SK-N-SH treated with all-trans-retinoic acid at 6 μM for 48 hours (cell line): Measurements from ENCODE around the gene ERFE.

Source experiments
- ATAC-seq: fragments of 200-7000 bp; cut with Tn5 transposase; 3 replicates; pipeline ENCODE4 v1.9.1; 2020; ENCODE audit warnings: mild to moderate bottlenecking, moderate library complexity
- ARNTL ChIP-seq: fragments of 450-650 bp; formaldehyde crosslinking; IDR thresholded peaks from 2 replicates; pipeline ENCODE4 v1.5.0; 2020; ENCODE audit warnings: low read depth, mild to moderate bottlenecking, moderate library complexity, borderline replicate concordance
- BACH2 ChIP-seq: fragments of 250-450 bp; sonication (Bioruptor Pico); IDR thresholded peaks from 2 replicates; pipeline ENCODE4 v1.9.0; 2021; ENCODE audit warnings: mild to moderate bottlenecking, borderline replicate concordance
- ISL1 ChIP-seq: fragments of 250-450 bp; sonication (Bioruptor Pico); IDR thresholded peaks from 2 replicates; pipeline ENCODE4 v2.1.2; 2022; ENCODE audit warnings: mild to moderate bottlenecking, moderate library complexity
- OSR1 ChIP-seq: fragments of 250-450 bp; sonication (Bioruptor Pico); IDR thresholded peaks from 2 replicates; pipeline ENCODE4 v1.8.0; 2022; ENCODE audit warnings: moderate library complexity, mild to moderate bottlenecking, inconsistent platforms
- PPARA ChIP-seq: fragments of 250-450 bp; sonication (Bioruptor Pico); IDR thresholded peaks from 2 replicates; pipeline ENCODE4 v1.5.0; 2020; ENCODE audit warnings: mild to moderate bottlenecking, borderline replicate concordance
- RARB ChIP-seq: fragments of 250-450 bp; sonication (Bioruptor Pico); IDR thresholded peaks from 2 replicates; pipeline ENCODE4 v1.8.0; 2021; ENCODE audit warnings: mild to moderate bottlenecking, moderate library complexity
- SNAI2 ChIP-seq: fragments of 250-450 bp; sonication (Bioruptor Pico); IDR thresholded peaks from 2 replicates; pipeline ENCODE4 v1.5.0; 2020; ENCODE audit warnings: mild to moderate bottlenecking, moderate library complexity
- TCF4 ChIP-seq: fragments of 250-450 bp; sonication (Bioruptor Pico); IDR thresholded peaks from 2 replicates; pipeline ENCODE4 v1.8.0; 2021; ENCODE audit warnings: mild to moderate bottlenecking, moderate library complexity, borderline replicate concordance
- ZC3H10 ChIP-seq: fragments of 250-450 bp; sonication (Bioruptor Pico); IDR thresholded peaks from 2 replicates; pipeline ENCODE4 v1.5.1; 2021; ENCODE audit warnings: mild to moderate bottlenecking, moderate library complexity
- ZFP3 ChIP-seq: fragments of 250-450 bp; sonication (Bioruptor Pico); IDR thresholded peaks from 2 replicates; pipeline ENCODE4 v1.5.0; 2020; ENCODE audit warnings: mild to moderate bottlenecking, moderate library complexity
- ZFP30 ChIP-seq: fragments of 450-650 bp; formaldehyde crosslinking; IDR thresholded peaks from 2 replicates; pipeline ENCODE4 v1.5.0; 2022; ENCODE audit warnings: mild to moderate bottlenecking, moderate library complexity
- ZNF565 ChIP-seq: fragments of 450-650 bp; formaldehyde crosslinking; conservative IDR thresholded peaks from 2 replicates; pipeline ENCODE4 v1.5.0; 2020; ENCODE audit warnings: low read depth, mild to moderate bottlenecking, moderate library complexity
- ZNF70 ChIP-seq: fragments of 450-650 bp; formaldehyde crosslinking; IDR thresholded peaks from 2 replicates; pipeline ENCODE4 v1.5.0; 2020; ENCODE audit warnings: mild to moderate bottlenecking, moderate library complexity
- ZNF8 ChIP-seq: fragments of 450-650 bp; formaldehyde crosslinking; IDR thresholded peaks from 2 replicates; pipeline ENCODE4 v1.5.0; 2020; ENCODE audit warnings: mild to moderate bottlenecking, moderate library complexity
- TF ChIP-seq, protein P1 (sequence below): fragments of 250-450 bp; sonication (Bioruptor Pico); IDR thresholded peaks from 2 replicates; pipeline ENCODE4 v1.8.0; 2021; ENCODE audit warnings: low read depth, mild to moderate bottlenecking, moderate library complexity, borderline replicate concordance
- TF ChIP-seq, protein P2 (sequence below): fragments of 250-450 bp; sonication (Bioruptor Pico); IDR thresholded peaks from 2 replicates; pipeline ENCODE4 v1.5.0; 2020; ENCODE audit warnings: mild to moderate bottlenecking, moderate library complexity
- TF ChIP-seq, protein P3 (sequence below): fragments of 250-450 bp; sonication (Bioruptor Pico); IDR thresholded peaks from 2 replicates; pipeline ENCODE4 v1.5.1; 2020; ENCODE audit warnings: low read depth, mild to moderate bottlenecking, moderate library complexity
- TF ChIP-seq, protein P4 (sequence below): fragments of 250-450 bp; sonication (Bioruptor Pico); IDR thresholded peaks from 2 replicates; pipeline ENCODE4 v1.5.1; 2021; ENCODE audit warnings: mild to moderate bottlenecking, moderate library complexity
- TF ChIP-seq, protein P5 (sequence below): fragments of 250-450 bp; sonication (Bioruptor Pico); IDR thresholded peaks from 2 replicates; pipeline ENCODE4 v1.8.0; 2020; ENCODE audit warnings: mild to moderate bottlenecking, moderate library complexity, borderline replicate concordance

ERFE gene

DNA sequence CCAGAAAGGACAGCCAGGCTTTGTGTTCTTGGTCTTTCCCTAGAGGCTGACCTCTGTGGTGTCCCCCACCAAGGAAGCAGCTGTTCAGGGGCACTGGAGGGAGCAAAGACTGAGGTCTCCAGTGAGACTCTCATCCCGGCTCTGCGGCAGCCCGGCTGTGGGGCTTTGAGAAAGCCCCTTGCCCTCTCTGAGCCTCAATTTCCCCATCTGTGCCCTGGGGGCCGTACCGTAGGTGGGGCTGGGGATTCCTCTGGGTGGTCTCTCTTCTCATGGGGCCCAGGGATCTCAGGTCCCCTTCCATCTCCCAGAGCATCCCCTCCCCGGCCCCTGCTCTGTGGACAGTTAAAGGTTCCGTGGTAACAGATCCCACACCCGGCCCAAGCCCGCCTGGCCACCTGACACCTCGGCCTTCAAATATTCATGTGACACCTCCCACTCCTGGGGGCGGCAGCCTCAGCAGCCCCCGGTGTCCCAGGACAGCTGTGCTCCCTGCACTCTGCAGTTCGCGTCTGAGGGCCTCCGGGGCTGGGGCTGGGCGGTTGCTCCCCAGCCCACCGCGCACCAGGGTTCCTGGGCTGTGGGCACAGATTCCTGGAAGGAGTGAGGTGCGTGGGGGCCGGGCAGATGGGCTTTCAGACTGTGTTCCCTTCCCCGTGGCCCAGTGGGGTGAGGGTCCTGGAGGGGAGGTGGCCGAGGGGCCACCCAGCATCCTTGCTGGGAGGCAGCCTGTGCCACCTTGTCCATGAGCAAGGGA is 35.4 kb upstream of the ERFE start:
- TF ChIP-seq SNAI2 (no peak), ZNF8 (CRISPR knock-in tag) (no peak), ZFP3 (CRISPR knock-in tag) (no peak), TCF4 (CRISPR knock-in tag) (no peak), ISL1 (CRISPR knock-in tag) (no peak), ZNF565 (CRISPR knock-in tag) (no peak), PPARA (CRISPR knock-in tag) (no peak), OSR1 (CRISPR knock-in tag) (no peak), RARB (CRISPR knock-in tag) (no peak), ARNTL (no peak), ZNF70 (CRISPR knock-in tag) (no peak)
- TF ChIP-seq, protein P1, sequence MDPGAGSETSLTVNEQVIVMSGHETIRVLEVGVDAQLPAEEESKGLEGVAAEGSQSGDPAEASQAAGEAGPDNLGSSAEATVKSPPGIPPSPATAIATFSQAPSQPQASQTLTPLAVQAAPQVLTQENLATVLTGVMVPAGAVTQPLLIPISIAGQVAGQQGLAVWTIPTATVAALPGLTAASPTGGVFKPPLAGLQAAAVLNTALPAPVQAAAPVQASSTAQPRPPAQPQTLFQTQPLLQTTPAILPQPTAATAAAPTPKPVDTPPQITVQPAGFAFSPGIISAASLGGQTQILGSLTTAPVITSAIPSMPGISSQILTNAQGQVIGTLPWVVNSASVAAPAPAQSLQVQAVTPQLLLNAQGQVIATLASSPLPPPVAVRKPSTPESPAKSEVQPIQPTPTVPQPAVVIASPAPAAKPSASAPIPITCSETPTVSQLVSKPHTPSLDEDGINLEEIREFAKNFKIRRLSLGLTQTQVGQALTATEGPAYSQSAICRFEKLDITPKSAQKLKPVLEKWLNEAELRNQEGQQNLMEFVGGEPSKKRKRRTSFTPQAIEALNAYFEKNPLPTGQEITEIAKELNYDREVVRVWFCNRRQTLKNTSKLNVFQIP = no peak
- TF ChIP-seq, protein P2, sequence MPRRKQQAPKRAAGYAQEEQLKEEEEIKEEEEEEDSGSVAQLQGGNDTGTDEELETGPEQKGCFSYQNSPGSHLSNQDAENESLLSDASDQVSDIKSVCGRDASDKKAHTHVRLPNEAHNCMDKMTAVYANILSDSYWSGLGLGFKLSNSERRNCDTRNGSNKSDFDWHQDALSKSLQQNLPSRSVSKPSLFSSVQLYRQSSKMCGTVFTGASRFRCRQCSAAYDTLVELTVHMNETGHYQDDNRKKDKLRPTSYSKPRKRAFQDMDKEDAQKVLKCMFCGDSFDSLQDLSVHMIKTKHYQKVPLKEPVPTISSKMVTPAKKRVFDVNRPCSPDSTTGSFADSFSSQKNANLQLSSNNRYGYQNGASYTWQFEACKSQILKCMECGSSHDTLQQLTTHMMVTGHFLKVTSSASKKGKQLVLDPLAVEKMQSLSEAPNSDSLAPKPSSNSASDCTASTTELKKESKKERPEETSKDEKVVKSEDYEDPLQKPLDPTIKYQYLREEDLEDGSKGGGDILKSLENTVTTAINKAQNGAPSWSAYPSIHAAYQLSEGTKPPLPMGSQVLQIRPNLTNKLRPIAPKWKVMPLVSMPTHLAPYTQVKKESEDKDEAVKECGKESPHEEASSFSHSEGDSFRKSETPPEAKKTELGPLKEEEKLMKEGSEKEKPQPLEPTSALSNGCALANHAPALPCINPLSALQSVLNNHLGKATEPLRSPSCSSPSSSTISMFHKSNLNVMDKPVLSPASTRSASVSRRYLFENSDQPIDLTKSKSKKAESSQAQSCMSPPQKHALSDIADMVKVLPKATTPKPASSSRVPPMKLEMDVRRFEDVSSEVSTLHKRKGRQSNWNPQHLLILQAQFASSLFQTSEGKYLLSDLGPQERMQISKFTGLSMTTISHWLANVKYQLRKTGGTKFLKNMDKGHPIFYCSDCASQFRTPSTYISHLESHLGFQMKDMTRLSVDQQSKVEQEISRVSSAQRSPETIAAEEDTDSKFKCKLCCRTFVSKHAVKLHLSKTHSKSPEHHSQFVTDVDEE (CRISPR knock-in tag) = no peak
- TF ChIP-seq, protein P3, sequence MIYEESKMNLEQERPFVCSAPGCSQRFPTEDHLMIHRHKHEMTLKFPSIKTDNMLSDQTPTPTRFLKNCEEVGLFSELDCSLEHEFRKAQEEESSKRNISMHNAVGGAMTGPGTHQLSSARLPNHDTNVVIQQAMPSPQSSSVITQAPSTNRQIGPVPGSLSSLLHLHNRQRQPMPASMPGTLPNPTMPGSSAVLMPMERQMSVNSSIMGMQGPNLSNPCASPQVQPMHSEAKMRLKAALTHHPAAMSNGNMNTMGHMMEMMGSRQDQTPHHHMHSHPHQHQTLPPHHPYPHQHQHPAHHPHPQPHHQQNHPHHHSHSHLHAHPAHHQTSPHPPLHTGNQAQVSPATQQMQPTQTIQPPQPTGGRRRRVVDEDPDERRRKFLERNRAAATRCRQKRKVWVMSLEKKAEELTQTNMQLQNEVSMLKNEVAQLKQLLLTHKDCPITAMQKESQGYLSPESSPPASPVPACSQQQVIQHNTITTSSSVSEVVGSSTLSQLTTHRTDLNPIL (CRISPR knock-in tag) = no peak

DNA sequence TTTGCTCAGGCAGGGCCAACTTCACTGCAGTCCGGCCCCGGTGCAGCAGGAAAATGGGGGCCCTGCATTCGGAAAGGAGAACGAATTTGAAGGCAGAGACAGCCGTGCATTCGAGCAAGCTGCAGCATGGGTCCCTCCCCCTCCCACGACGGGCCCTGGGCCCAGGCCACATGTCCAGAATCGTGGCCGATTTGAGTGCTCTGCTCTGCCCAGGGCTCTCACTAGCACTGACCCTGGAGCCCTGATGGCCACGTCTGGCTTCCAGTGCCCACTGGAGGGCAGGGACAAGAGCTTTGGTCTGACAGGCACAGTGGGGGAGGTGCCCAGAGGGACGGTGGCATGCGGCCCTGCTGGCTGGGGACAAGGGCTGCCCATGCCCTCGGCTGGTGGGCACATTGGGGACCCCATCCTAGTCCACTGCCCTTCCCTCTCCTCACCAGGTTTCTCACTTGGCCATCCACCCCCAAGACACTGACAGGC is 34.7 kb upstream of the ERFE start:
- TF ChIP-seq PPARA (CRISPR knock-in tag) (no peak), ARNTL (no peak), ZFP3 (CRISPR knock-in tag) (no peak), ISL1 (CRISPR knock-in tag) (no peak), SNAI2 (no peak), ZFP30 (no peak), ZNF8 (CRISPR knock-in tag) (no peak), BACH2 (CRISPR knock-in tag) (no peak), TCF4 (CRISPR knock-in tag) (no peak), ZNF70 (CRISPR knock-in tag) (no peak), ZNF565 (CRISPR knock-in tag) (no peak)
- TF ChIP-seq, protein P4, sequence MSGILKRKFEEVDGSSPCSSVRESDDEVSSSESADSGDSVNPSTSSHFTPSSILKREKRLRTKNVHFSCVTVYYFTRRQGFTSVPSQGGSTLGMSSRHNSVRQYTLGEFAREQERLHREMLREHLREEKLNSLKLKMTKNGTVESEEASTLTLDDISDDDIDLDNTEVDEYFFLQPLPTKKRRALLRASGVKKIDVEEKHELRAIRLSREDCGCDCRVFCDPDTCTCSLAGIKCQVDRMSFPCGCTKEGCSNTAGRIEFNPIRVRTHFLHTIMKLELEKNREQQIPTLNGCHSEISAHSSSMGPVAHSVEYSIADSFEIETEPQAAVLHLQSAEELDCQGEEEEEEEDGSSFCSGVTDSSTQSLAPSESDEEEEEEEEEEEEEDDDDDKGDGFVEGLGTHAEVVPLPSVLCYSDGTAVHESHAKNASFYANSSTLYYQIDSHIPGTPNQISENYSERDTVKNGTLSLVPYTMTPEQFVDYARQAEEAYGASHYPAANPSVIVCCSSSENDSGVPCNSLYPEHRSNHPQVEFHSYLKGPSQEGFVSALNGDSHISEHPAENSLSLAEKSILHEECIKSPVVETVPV (CRISPR knock-in tag) = no peak
- TF ChIP-seq, protein P2 (CRISPR knock-in tag) = no peak
- TF ChIP-seq, all 23 proteins: peak for 0
- ATAC-seq = no peak

More for the DNA sequence above, 35.4 kb upstream of the ERFE start:
- no peak for ATAC-seq

DNA sequence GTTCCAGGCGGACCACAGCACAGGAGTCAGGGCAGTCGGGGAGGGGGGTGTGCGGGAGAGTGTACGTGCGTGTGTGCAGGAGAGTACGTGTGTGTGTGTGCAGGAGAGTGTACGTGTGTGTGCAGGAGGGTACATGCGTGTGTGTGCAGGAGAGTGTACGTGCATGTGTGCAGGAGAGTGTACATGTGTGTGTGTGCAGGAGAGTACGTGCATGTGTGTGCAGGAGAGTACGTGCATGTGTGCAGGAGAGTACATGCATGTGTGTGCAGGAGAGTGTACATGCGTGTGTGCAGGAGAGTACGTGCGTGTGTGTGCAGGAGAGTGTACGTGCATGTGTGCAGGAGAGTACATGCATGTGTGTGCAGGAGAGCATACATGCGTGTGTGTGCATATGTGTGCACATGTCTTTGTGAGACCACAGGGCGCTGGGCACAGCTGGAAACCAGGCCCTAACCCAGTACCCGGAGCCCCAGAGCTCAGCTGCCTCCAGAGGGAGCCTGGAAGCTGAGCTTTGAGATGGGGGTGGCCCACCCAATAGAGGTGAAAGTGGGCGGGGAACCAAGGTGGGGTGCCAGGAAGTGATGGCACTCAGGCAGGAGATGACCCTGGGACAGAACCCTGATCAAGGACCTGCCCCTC is 34.2 kb upstream of the ERFE start:
- ATAC-seq = no peak
- TF ChIP-seq, protein P1 = no peak
- TF ChIP-seq, protein P5, sequence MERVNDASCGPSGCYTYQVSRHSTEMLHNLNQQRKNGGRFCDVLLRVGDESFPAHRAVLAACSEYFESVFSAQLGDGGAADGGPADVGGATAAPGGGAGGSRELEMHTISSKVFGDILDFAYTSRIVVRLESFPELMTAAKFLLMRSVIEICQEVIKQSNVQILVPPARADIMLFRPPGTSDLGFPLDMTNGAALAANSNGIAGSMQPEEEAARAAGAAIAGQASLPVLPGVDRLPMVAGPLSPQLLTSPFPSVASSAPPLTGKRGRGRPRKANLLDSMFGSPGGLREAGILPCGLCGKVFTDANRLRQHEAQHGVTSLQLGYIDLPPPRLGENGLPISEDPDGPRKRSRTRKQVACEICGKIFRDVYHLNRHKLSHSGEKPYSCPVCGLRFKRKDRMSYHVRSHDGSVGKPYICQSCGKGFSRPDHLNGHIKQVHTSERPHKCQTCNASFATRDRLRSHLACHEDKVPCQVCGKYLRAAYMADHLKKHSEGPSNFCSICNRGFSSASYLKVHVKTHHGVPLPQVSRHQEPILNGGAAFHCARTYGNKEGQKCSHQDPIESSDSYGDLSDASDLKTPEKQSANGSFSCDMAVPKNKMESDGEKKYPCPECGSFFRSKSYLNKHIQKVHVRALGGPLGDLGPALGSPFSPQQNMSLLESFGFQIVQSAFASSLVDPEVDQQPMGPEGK = no peak
- TF ChIP-seq OSR1 (CRISPR knock-in tag) (no peak), ZNF565 (CRISPR knock-in tag) (no peak), BACH2 (CRISPR knock-in tag) (no peak), ZC3H10 (CRISPR knock-in tag) (no peak), TCF4 (CRISPR knock-in tag) (no peak)
